Subcutaneous abdominal adipose tissue (tissue), 5 donors: ENCODE results near the gene FMN1.

Experiments
- H3K27ac ChIP-seq: one replicate; pipeline ENCODE4 v1.7.0; 2013; ENCODE audit warnings: low read depth, mild to moderate bottlenecking, inconsistent platforms, low read length, moderate library complexity
- H3K27me3 ChIP-seq, 5 donors: one replicate each; pipeline ENCODE4 v1.7.0; 2013; ENCODE audit warnings: low read length in 5 of 5, inconsistent platforms in 1 of 5; ENCODE audit not compliant: control insufficient read depth in 5 of 5, insufficient read depth in 4 of 5
- H3K36me3 ChIP-seq, 5 donors: one replicate each; pipeline ENCODE4 v1.7.0; 2013; ENCODE audit warnings: low read length in 5 of 5; ENCODE audit not compliant: control insufficient read depth in 5 of 5, insufficient read depth in 5 of 5
- H3K4me1 ChIP-seq, 5 donors: one replicate each; pipeline ENCODE4 v1.7.0; 2013; ENCODE audit warnings: low read length in 5 of 5, mild to moderate bottlenecking in 3 of 5, moderate library complexity in 1 of 5; ENCODE audit not compliant: control insufficient read depth in 5 of 5, insufficient read depth in 5 of 5
- H3K4me3 ChIP-seq, 5 donors: one replicate each; pipeline ENCODE4 v1.7.0; 2013; ENCODE audit warnings: low read length in 5 of 5, low read depth in 1 of 5
- H3K9ac ChIP-seq, 5 donors: one replicate each; pipeline ENCODE4 v1.7.0; 2013; ENCODE audit warnings: low read length in 5 of 5, mild to moderate bottlenecking in 4 of 5, moderate library complexity in 3 of 5
- H3K9me3 ChIP-seq, 5 donors: one replicate each; pipeline ENCODE4 v1.7.0; 2013; ENCODE audit warnings: low read length in 5 of 5; ENCODE audit not compliant: control insufficient read depth in 5 of 5
- donor health status: healthy.
- donor health status: healthy.
- donor health status: healthy.
- donor health status: healthy.
- donor health status: healthy.

The FMN1 gene

GRCh38 chr15:33126559-33127290, 67.8 kb downstream of the FMN1 start:
- no peak overlapping the region for H3K4me3 ChIP-seq
- H3K27me3 ChIP-seq = no peaks in the 10 kb centered on the region
- H3K27ac ChIP-seq = no peak overlapping the region
- H3K4me1 ChIP-seq = peaks cover 0 to 16% (median 8%) of the 10 kb centered on the region in 5 donors
- no peaks in the 10 kb centered on the region for H3K9me3 ChIP-seq
- no peak overlapping the region for H3K9ac ChIP-seq
- no peaks in the 10 kb centered on the region for H3K36me3 ChIP-seq

GRCh38 chr15:33125894-33126537, 68.5 kb downstream of the FMN1 start:
- H3K36me3 ChIP-seq = no peaks in the 10 kb centered on the region

GRCh38 chr15:33124811-33125210, 69.7 kb downstream of the FMN1 start:
- H3K4me1 ChIP-seq = peaks cover 0 to 13% (median 8%) of the 10 kb centered on the region in 5 donors
- H3K4me3 ChIP-seq = no peak overlapping the region
- H3K27ac ChIP-seq = no peak overlapping the region
- H3K27me3 ChIP-seq = no peaks in the 10 kb centered on the region
- no peaks in the 10 kb centered on the region for H3K36me3 ChIP-seq
- no peak overlapping the region for H3K9ac ChIP-seq
- no peaks in the 10 kb centered on the region for H3K9me3 ChIP-seq

More at GRCh38 chr15:33125894-33126537, 68.5 kb downstream of the FMN1 start:
- Histone ChIP-seq H3K27ac (no peak overlapping the region), H3K9ac (no peak overlapping the region), H3K9me3 (no peaks in the 10 kb centered on the region), H3K27me3 (no peaks in the 10 kb centered on the region), H3K4me3 (no peak overlapping the region), H3K4me1 (peaks cover 0 to 13% (median 8%) of the 10 kb centered on the region in 5 donors)

GRCh38 chr15:33124279-33124678, 70.2 kb downstream of the FMN1 start:
- H3K9ac ChIP-seq = no peak overlapping the region
- H3K27ac ChIP-seq = no peak overlapping the region
- peaks cover 0 to 13% (median 8%) of the 10 kb centered on the region in 5 donors for H3K4me1 ChIP-seq
- no peak overlapping the region for H3K4me3 ChIP-seq
- no peaks in the 10 kb centered on the region for H3K9me3 ChIP-seq
- H3K27me3 ChIP-seq = no peaks in the 10 kb centered on the region
- H3K36me3 ChIP-seq = no peaks in the 10 kb centered on the region

GRCh38 chr15:33119865-33120264, 74.6 kb downstream of the FMN1 start:
- no peak overlapping the region for H3K9ac ChIP-seq
- no peaks in the 10 kb centered on the region for H3K27me3 ChIP-seq
- H3K27ac ChIP-seq = no peak overlapping the region
- H3K4me3 ChIP-seq = no peak overlapping the region
- no peaks in the 10 kb centered on the region for H3K4me1 ChIP-seq
- H3K9me3 ChIP-seq = no peaks in the 10 kb centered on the region
- H3K36me3 ChIP-seq = no peaks in the 10 kb centered on the region

- Histone ChIP-seq H3K9me3 (no peaks in the 10 kb centered on the region), H3K27me3 (no peaks in the 10 kb centered on the region), H3K4me3 (no peak overlapping the region), H3K9ac (no peak overlapping the region), H3K4me1 (no peaks in the 10 kb centered on the region), H3K27ac (no peak overlapping the region), H3K36me3 (no peaks in the 10 kb centered on the region)
Measured at GRCh38 chr15:33119273-33119672, 75.2 kb downstream of the FMN1 start.

GRCh38 chr15:33116198-33116597, 78.3 kb downstream of the FMN1 start:
- Histone ChIP-seq H3K36me3 (no peaks in the 10 kb centered on the region), H3K27me3 (peaks cover 0 to 4% (median 0%) of the 10 kb centered on the region in 5 donors), H3K9ac (no peak overlapping the region), H3K27ac (no peak overlapping the region), H3K4me1 (no peaks in the 10 kb centered on the region), H3K9me3 (no peaks in the 10 kb centered on the region), H3K4me3 (no peak overlapping the region)

GRCh38 chr15:33115191-33115861, 79.2 kb downstream of the FMN1 start:
- Histone ChIP-seq H3K4me1 (no peaks in the 10 kb centered on the region), H3K9ac (no peak overlapping the region), H3K27me3 (peaks cover 0 to 4% (median 0%) of the 10 kb centered on the region in 5 donors), H3K4me3 (no peak overlapping the region), H3K9me3 (no peaks in the 10 kb centered on the region), H3K36me3 (no peaks in the 10 kb centered on the region), H3K27ac (no peak overlapping the region)

GRCh38 chr15:33114374-33114717, 80.2 kb downstream of the FMN1 start:
- H3K27me3 ChIP-seq = peaks cover 0 to 4% (median 0%) of the 10 kb centered on the region in 5 donors
- no peaks in the 10 kb centered on the region for H3K9me3 ChIP-seq
- H3K4me3 ChIP-seq = no peak overlapping the region
- no peaks in the 10 kb centered on the region for H3K36me3 ChIP-seq
- no peaks in the 10 kb centered on the region for H3K4me1 ChIP-seq
- H3K27ac ChIP-seq = no peak overlapping the region
- H3K9ac ChIP-seq = no peak overlapping the region
